PFSK-1 (cell line): ENCODE data around the gene CCDC191.

ENCODE experiments used
- FOXP2 ChIP-seq: optimal IDR thresholded peaks from 2 replicates; pipeline ENCODE3; 2011; ENCODE audit warnings: borderline replicate concordance, control low read depth, inconsistent platforms; ENCODE audit not compliant: insufficient read depth; ENCODE audit errors: extremely low read length, extremely low read depth
- POLR2AphosphoS5 ChIP-seq: IDR thresholded peaks from 2 replicates; pipeline ENCODE4 v1.6.1; 2012; ENCODE audit warnings: low read depth, mild to moderate bottlenecking, control low read depth, low read length, moderate library complexity
- SIN3A ChIP-seq: IDR thresholded peaks from 2 replicates; pipeline ENCODE4 v1.6.1; 2012; ENCODE audit warnings: mild to moderate bottlenecking, low read length, moderate library complexity, borderline replicate concordance; ENCODE audit not compliant: insufficient read depth
- TAF1 ChIP-seq: IDR thresholded peaks from 2 replicates; pipeline ENCODE4 v1.6.1; 2012; ENCODE audit warnings: low read length, control low read depth, borderline replicate concordance; ENCODE audit not compliant: insufficient read depth
- TF ChIP-seq, protein P1 (sequence below), 2 experiments: IDR thresholded peaks; 2 replicates each; pipeline versions ENCODE4 v1.6.1 to v1.8.0; 2011 to 2012; ENCODE audit warnings: low read depth in 2 of 2, low read length in 2 of 2, control low read depth in 1 of 2, inconsistent platforms in 1 of 2, mild to moderate bottlenecking in 1 of 2, moderate library complexity in 1 of 2; ENCODE audit not compliant: insufficient read depth in 1 of 2

Gene CCDC191

DNA sequence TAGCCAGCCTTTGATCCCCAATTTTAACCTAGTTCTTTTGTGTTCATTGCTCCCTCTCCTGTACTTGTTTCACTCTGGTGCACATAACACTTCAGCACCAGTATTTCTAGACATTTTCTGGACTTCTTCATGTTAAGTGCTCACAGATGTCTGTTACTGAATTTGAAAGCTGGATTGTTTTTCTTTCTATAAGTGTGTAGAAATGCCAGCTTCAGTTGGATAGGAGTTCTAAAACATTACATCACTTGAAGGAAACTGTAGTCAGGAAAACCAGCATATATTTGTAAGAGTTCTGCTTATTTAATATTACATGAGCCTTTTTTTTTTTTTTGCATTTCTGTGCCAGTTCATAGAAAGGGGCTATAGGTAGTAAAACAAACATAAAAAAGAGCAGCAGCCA is 21.8 kb upstream of the CCDC191 start:
- TF ChIP-seq FOXP2 (no peak), SIN3A (no peak), TAF1 (no peak), POLR2AphosphoS5 (no peak)
- TF ChIP-seq, protein P1, sequence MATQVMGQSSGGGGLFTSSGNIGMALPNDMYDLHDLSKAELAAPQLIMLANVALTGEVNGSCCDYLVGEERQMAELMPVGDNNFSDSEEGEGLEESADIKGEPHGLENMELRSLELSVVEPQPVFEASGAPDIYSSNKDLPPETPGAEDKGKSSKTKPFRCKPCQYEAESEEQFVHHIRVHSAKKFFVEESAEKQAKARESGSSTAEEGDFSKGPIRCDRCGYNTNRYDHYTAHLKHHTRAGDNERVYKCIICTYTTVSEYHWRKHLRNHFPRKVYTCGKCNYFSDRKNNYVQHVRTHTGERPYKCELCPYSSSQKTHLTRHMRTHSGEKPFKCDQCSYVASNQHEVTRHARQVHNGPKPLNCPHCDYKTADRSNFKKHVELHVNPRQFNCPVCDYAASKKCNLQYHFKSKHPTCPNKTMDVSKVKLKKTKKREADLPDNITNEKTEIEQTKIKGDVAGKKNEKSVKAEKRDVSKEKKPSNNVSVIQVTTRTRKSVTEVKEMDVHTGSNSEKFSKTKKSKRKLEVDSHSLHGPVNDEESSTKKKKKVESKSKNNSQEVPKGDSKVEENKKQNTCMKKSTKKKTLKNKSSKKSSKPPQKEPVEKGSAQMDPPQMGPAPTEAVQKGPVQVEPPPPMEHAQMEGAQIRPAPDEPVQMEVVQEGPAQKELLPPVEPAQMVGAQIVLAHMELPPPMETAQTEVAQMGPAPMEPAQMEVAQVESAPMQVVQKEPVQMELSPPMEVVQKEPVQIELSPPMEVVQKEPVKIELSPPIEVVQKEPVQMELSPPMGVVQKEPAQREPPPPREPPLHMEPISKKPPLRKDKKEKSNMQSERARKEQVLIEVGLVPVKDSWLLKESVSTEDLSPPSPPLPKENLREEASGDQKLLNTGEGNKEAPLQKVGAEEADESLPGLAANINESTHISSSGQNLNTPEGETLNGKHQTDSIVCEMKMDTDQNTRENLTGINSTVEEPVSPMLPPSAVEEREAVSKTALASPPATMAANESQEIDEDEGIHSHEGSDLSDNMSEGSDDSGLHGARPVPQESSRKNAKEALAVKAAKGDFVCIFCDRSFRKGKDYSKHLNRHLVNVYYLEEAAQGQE (IDR thresholded peaks at IDR 0.05; ENCODE audit: insufficient read depth in 1 of 2, low read depth in 2 of 2, low read length in 2 of 2) = no peak

DNA sequence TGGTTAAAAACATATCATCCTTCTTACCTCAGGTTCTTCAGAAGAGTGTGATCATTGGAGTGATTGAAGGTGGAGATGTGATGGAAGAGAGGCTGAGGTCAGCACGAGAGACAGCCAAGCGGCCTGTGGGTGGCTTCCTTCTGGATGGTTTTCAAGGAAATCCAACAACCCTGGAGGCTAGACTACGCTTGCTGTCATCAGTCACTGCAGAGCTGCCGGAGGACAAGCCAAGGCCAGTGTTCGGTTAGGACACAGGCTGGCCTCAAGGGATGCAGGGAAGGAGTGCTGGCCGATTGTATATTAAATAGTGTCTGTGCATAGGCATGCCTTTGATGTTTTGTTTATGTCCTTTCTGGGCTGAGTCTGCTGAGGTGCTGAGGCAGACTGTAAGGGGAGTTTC is 20.4 kb upstream of the CCDC191 start:
- TF ChIP-seq, protein P1 (IDR thresholded peaks at IDR 0.05; ENCODE audit: insufficient read depth in 1 of 2, low read depth in 2 of 2, low read length in 2 of 2) = no peak
- TF ChIP-seq SIN3A (no peak), TAF1 (no peak), POLR2AphosphoS5 (no peak), FOXP2 (no peak)

DNA sequence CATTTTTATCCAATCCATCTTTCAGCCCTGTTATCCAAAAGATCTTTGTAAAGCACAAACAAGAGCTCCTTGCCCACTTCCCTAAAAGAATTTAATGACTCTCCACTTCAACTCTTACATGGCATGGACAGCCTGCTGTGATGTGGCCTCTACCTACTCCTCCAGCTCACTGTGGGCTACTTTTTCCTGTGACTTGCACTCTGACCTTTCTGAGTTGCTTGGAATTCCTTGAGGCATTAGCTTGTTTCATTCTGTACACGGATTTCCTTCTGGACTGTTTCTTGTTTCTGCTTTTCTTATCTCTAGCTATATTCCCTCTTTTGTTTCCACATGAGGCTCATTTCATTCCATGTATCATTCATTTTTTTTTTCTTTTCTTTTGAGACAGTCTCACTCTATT is 15.5 kb upstream of the CCDC191 start:
- TF ChIP-seq POLR2AphosphoS5 = no peak
- TF ChIP-seq, protein P1 (IDR thresholded peaks at IDR 0.05; ENCODE audit: insufficient read depth in 1 of 2, low read depth in 2 of 2, low read length in 2 of 2) = no peak
- TF ChIP-seq SIN3A = no peak
- TF ChIP-seq TAF1 = no peak
- no peak for TF ChIP-seq FOXP2

DNA sequence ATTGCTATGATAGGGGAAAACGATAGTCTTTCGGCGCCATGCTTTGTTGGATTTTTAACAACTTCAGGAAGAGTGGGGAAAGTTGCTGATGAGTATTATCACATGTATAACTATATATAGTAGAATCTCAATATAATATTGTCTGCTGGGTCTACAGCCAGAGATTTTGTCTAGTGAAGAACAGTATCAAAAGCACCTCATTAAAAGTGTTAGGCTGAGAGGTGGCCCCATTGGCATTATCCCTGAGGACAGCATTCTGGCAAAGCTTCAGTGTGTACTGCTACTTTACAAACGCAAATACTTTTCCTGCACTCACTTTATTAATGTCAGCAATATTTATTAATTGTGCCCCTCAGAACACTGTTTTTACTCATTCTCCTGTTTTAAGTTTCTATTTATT is 12.0 kb upstream of the CCDC191 start:
- TF ChIP-seq, protein P1 (IDR thresholded peaks at IDR 0.05; ENCODE audit: insufficient read depth in 1 of 2, low read depth in 2 of 2, low read length in 2 of 2) = no peak
- TF ChIP-seq SIN3A = no peak
- no peak for TF ChIP-seq TAF1
- no peak for TF ChIP-seq POLR2AphosphoS5
- no peak for TF ChIP-seq FOXP2

DNA sequence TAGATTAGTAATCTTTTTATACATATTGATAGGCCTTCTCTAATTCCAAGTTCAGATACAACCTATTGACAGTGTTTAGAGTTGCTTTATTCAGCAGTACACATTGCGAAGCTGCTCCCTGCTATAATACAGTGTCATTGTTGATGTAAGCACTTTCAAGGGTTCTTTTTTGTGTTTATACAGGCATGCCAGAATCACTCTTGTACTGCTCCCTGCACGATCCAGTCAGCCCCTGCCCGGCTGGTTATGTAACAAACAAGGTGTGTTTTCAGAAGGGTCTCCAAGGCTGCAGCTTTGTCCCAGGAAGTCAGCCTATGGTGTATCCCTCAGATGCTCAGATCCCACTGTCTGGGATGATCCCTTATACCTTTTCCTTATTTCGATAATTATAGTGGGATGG is 11.5 kb upstream of the CCDC191 start:
- TF ChIP-seq FOXP2 (no peak), TAF1 (no peak), POLR2AphosphoS5 (no peak), SIN3A (no peak)
- TF ChIP-seq, protein P1 (IDR thresholded peaks at IDR 0.05; ENCODE audit: insufficient read depth in 1 of 2, low read depth in 2 of 2, low read length in 2 of 2) = no peak
